GM21526 (cell line): ENCODE data around the gene NEAT1.

Experiments used
- ATAC-seq: cut with Tn5 transposase; IDR thresholded peaks from one replicate; pipeline ENCODE4 v1.9.1; 2021; ENCODE audit warnings: moderate library complexity; ENCODE audit not compliant: unreplicated experiment, low FRiP score

Gene NEAT1

DNA sequence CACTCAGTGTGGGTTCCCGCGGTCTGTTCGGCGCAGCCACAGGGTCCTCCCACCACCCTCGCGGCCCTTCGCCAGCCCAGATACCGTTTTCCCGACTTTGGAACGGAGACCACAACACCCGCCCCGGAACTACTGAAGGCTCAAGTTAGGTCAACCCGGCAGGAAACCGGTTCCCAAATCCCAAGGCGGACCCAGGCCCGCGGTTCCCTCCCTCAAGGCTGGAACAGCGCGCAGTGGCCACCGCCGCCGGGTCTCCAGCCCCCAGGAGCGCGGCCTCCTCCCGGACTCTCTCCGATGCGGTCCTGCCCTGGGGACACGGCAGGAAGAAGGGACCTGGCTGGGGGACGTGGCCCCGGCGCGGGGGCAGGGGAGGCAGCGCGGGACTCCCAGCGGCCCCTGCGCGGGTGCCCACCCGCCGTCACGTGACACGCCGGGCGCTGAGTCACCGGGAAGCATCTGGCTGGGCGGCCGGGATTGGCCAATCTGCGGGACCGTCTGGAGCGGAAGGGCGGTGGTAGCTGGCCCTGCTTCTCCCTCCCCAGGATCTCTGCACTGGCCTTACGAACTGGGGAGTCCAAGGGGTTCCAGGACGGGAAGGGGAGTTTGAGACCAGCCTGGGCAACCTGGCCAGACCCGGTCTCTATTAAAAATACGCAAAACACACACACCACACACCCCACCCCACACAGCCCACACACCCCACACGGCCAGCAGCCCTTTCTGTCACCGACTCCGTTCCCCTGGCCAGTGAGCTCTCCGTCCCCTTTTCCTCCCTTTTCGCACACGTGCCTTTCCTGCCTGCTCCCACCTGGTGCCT is 54.8 kb downstream of the NEAT1 start:
- peak; percentile 63 for ATAC-seq

DNA sequence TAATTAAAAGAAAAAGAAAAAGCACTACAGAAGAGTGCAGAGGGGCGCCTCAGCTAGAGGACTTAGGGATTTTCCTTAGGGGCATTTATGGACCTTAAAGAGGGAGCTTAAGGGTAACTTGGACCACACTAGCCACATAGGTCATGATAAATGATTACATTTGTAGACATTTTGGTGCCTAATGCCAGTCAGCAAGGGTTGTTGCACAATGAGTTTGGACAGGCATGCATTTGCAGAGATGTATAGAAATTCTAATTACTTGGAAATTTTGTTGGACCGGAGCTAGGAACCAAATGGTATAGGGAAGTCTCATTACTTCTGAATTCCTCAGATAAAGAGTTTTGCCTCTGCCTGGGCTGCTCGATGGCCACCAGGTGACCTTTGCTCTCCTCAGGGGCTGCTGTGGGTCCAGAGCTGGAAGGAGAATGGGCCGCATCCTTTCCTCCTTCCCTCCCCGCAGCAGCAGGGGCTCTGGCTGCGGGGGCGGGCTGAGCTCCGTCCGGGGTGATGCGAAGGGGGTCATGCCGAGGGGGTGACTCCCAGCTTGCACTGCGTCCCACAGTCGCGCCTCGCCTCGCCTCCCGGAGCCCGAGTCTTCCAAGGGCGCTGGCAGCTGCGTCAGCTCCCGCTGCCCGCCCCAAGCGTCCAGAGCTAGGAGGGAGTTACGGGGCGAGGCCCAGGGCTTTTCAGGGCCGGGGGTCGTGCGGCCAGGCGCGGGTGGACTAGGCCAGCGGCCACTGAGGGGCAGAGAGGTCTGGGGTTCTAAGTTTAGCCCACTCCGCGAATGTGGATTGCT is 56.0 kb downstream of the NEAT1 start:
- ATAC-seq, result no peak

DNA sequence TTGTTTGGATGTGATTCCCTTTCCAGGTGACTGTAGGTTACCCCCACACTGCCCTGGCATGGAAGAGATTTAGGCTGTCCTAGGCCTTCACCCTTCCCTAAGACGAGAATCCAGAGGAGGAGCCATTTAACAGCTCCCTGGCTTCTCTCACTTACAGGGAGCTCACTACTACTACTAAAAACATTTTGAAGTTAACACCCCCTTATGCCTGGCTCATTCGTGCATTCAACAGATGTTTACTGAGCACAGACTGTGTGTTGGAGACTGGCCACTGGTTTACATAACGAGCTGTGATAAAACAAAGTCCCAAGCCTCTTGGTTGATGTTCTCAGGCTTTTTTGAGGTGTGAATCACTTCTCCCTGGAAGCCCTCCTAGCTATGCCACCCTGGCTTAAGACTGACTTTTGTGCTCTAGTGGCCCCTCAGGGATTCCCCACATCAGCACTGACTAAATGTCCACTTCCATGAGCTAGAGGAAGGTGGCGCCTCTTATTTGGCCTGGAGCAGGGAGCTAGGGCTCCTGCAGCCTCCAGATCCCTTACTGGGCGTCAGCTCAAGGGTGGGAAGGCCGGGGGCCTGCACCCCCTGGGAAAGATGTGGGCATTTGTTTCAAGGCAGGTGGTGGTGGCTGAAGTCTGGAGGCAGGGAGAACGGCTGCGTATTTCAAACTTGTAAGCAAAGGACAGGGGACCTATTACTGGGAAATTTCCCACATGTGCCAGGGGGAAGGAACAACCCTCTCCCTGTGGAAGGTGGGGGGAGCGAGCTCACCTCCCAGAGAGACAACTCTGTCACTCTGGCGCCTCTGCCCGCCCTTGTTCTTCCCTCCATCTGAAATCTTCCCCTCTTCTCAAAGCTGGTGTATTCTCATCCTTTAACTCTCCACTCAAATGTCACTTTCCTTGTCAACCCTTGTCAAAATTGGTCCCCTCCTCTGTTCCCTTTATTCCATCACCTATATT is 56.9 kb downstream of the NEAT1 start:
- no peak for ATAC-seq

DNA sequence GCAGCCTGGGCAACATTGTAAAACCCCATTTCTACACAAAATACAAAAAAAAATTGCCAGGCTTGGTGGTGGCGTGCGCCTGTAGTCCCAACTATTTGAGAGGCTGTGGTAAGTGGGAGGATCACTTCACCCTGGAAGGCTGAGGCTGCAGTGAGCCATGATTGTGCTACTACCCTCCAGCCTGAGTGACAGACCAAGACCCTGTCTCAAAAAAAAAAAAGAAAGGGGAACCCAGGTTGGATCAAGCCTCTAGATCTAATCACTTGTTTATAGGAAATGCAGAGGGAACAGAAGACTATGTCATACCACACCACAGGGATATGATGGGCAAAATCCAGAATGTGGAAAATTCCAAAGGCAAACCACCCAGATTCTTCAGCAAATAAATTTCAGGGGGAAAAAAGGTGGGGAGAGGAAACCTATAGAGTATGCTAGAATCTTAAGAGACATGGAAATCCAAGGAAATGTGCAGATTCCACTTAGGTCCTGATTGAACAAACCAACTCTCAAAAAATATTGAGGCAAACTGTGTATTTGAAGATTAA is 59.8 kb downstream of the NEAT1 start:
- no peak for ATAC-seq

DNA sequence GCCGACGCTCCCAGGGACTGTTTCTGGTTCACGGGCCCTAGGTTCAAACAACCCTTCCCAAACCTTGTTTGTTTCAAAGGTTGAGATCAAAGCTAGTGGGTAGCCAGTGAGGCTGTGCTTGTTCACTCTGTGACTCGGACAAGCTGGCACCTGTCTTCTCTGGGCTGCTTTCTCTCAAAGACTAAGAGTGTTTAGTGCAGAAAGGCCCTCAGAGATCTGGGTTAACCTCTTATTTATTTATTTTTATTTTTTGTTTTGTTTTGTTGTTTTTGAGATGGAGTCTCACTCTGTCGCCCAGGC is 63.3 kb downstream of the NEAT1 start:
- no peak for ATAC-seq

DNA sequence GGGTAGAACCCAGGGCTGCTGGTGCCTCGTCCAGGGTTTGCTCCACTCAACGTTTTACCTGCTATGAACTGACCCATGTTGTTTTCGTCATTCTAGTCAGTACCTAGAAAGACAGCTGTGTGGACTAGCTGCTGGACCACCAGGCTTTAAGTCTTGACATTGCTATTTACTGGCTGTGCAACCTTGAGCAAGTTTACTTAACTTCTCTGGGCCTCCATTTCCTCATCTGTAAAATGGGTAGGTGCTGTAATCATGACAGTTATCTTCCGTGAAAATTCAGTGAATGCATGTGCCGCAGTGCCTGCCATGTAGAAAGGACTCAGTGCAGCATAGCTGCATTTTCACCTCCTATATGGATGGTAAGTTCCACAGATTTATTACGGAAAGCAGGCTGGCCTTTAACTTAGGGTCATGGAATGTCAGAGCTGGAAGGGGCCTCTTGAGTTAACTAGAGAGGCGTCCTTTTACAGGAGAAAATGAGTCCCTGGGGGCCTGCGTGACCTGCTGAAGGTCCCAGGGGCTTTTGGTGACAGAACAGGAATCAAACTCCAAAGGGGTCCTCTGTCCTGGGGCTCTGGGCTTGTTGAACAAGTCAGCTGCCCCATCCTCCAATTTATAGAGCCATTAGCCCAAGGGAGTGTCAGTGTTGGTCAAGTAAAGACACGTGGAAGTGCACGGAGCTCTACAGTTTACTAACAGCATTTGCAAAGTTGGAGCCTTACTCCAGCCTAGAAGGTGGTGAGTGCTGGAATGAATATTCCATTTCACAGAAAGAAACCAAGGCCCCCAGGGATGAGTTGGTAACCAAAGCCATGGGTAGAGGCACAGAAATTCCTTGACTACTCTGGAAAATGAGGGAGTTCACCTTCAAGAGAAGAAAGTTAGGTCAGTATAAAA is 64.2 kb downstream of the NEAT1 start:
- ATAC-seq, result no peak

DNA sequence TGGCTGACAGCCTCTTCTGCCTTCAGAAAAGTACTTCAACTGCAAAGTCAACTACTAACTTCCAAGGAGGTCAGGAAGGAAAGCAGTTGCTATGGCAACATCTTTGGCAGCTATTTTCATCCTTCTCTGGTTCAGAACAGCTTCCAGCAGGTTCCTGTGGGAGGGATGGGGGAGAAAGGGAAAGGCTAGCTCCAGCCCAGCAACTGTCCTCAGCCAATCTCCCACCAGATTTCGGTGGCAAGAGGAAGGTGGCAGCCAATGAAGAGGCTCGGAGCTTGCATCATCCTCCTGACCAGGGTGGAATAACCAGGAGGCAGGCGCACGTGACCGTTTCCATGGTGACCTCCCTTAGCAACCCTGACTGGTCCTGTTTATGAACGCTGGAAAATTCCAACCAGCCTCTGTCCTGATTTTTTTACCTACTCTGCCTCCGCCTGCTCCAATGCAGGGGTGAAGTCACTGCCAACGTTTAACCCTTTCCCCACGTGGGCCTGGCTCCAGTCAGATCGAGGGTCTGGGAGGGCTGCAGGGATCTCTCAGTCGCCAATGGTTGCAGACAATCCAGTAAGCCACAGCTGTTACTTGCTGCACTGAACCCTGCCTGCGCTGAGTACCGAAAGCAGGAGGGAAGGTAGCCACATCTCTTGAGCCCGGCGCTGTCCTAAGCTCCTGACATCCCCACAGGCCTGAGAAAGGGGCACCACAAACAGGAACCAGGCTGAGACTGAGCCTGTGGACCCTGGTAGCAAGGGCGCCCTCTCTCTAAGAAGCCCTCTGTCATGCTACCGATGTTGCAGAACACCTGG is 65.1 kb downstream of the NEAT1 start:
- no peak for ATAC-seq

DNA sequence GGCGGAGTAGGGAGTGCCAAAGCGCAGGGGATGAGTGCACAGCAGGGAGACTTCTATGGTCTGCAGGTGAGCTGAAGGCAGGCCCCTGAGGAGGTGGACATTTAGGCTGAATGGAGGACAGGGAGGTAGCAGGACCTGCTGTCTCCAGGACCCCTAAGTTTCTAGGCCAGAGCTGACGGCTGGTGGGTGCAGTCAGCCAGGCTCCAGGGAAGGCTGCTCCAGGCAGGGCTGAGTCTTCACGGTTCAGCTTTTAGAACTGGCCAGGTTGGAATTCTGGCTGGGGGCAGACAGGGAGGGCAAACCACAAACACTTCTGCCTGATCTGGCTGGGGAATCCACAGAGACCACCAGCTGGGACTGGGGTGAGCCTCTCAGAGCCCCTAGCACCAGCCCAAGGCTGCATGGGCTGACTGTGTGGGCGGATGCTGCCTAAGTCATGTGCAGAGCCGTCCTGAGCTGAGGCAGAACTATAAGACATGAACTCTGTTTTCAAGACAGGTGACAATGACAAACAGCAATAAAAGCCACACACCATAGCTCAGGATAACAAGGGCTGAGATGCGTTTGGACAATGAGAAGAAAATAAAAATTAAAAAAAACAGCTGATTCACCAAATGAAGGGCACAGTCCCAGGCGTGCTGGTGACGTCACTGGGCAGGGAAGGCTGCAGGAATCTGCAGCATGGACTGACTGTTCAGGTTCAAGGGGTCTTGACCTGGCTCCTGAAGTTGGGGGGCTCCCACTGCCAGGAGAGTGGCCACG is 65.9 kb downstream of the NEAT1 start:
- no peak for ATAC-seq

DNA sequence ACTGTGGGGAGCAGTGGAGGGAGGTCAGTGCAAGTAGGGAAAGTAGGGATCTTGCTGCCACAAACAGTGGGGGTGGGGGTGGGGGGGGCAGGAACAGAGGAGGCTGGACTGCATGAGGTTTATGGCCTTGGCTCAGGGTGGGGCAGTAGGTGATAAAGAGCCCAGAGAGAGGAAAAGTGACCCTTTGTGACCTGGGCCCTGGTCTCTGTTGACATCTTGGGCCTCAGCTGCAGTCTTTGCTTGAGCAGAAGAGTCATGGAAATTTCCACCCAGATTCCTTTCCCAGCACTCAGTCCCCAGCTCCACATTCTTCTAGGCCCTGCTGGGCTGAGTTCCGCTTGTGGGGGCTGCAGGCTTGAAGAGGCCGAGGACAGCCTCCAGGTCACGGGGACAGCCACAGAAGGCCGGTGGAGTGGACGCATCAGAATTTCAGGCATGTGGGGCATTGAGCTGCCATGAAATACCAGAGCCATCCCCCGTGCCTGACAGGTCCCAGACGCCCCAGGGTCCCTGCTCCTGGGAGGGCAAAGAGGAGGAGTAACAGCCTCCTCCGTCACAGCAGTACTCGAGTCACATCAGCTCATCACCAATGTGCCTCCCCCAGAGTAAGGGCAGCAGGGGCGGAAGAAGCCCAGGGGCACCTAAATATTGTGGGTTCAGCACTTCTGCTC is 66.6 kb downstream of the NEAT1 start:
- no peak for ATAC-seq

DNA sequence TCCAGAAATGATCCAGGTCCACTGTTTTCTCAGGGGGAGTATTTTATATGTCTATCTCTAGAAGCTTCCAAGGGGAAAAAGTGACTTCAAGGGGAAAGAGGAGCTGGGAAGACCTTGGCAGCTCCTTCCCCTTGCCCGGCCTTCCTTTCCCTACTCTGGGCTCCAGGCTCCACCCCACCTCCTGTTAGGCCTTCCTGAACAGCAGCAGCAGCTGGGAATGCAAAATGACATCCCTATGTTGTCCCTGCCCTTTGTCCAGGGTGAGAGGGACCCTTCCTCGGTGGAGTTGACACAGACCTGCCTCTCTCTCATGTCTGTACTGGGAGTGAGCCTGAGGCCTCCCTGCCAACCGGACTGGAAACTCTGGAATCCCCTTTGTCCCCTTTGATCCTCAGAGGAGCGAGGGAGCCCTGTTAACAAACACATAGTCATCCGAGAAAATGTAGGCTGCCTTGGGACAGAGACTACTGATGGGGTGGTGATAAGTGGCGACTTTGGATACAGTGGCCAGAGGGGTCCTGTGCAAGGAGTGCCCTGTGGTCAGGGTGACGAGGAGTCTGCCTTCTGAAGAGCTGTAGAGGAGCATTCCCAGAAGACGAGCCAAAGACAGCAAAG is 67.2 kb downstream of the NEAT1 start:
- ATAC-seq, result no peak

DNA sequence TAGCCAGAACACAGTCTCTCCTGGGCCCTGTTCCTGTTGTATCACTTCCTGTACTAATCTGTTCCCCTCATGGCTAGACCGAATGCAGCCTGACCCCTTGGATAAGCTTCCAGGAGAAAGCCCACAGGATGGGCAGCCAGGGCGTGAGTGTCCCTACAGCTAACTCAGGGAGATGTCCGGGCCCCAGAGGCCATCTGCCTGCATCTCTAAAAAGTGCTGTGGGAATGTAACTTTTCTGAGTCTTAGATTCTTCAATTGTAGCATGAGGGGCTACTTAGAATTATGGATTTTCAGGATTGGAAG is 68.5 kb downstream of the NEAT1 start:
- no peak for ATAC-seq

DNA sequence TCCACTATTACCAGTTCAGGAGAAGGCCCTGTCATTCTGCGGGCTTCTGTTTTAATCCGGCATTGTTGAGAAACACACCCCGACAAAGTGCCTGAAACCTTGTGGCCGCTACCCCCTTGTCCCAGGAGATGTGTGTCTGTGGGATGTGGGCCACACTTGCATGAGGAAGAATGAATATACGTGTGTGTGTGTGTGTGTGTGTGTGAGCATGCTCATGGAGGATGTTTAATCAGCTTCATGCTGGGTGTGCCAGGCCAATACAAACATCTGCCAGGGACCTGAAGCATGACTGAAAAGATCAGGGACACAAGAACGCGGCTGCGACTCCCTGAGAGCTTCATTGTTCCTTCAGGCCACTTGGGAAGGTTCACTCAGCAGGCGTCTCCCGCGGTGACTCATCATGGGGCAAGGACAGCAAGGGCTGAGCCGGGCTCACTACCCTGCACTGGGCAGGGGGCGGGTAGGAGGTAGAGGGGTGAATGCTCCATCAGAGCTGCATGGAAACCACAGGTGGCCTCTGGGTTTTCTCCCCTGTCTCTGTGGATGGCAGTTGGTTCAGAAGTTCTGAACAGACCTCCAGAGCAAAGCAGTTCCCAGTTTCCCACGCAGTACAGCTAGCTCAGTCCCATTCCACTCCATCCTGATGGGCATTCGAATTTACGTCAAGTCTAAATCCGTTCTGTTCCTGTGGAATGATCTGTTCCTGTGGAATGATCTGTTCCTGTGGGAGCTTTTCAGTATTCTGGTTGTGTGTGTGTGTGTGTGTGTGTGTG is 69.2 kb downstream of the NEAT1 start:
- no peak for ATAC-seq

DNA sequence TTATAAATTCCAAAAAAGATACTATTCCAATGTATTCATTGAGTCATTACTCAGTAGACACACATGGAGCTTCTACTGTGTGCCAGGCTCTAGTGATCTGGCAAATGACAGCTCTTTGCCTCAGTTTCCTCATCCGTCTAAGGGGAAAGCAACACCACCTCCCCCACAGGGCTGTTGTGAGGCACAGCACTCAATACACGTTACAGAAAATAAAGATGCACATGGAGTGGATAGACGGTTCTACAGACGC is 69.7 kb downstream of the NEAT1 start:
- no peak for ATAC-seq

DNA sequence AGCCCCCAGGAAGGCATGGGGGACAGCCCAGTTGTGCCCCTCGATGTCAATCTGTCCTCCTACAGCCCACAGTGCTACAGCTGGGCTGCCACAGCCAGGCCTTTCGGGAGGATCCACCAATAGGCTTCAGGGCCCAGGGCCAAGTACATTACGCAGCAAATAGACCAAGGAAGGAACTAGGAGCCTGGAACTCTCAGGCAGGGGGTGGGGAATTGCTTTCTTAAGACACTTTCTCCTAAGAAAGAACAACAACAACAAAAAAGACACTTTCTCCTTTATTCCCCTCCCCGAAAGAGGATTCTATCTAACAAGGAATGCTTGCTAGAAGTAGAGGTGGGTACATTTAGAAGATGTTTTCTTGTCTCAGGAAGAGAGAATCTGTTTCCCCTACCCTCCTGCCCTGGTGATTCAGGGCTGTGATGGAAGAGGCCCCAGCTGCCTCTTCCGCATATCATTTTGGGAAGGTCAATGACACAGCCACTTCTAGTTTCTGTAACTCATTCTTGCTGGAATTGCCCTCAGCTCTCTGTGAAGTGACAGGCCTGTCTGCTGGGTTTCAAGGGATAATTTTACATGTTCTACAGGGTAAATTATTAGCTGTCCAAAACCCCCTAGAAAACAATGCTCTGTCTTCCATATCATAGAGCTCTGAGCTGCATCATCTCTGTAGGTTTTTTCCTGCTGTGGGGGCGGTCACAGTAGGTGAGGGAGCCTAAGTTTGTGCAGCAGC is 70.2 kb downstream of the NEAT1 start:
- ATAC-seq, result no peak

DNA sequence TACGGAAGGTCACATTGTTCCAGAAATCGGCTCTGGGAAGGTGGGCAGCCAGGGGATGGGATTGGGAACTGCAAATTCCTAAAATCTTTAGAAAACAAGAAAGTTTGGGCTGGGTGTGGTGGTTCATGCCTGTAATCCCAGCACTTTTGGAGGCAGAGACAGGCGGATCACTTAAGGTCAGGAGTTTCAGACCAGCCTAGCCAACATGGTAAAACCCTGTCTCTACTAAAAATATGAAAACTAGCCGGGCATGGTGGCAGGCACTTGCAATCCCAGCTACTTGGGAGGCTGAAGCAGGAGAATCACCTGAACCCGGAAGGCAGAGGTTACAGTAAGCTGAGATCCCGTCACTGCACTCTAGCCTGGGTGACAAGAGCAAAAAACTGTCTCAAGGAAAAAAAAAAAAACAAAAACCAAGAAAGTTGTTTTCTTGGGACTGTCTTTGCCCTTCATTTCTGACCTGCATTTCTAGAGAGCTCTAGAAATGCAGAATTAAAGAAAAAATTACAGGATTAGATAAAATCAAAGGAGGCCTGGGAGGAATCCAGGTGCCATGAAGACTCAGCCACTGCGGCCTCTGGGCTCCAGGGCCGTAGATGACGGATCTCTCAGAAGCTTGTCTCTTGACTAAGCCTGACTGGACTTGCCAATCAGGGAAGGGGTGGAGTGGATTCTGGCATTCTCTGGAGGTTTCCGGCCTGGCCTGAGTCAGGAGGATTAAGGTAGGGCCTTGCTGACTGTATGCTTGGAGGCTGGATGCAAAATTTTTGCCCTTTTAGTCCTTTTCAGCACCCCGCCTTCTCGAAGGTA is 71.0 kb downstream of the NEAT1 start:
- no peak for ATAC-seq
